CD14-positive monocyte (primary cell): ENCODE results near the gene TSPAN5. TPM values are rescaled to one million over a fixed set of nuclear protein-coding genes. Genes with fewer than 3 reads are reported as not detected.

Experiments
- DNase-seq, 3 donors: peaks; one replicate each; pipeline ENCODE4 v3.0.0-alpha.2; 2011 to 2022
- H2AFZ ChIP-seq: 2 replicates; pipeline ENCODE4 v1.6.0; 2012; ENCODE audit warnings: mild to moderate bottlenecking, low read depth, low read length, inconsistent platforms; ENCODE audit not compliant: insufficient read depth, poor library complexity, severe bottlenecking
- H3K27ac ChIP-seq, 2 donors: 1 replicate in 1 of 2; 2 replicates in 1 of 2; pipeline ENCODE4 v1.5.1; 2012 to 2013; ENCODE audit warnings: low read length in 2 of 2, control low read depth in 1 of 2, inconsistent platforms in 1 of 2, low read depth in 1 of 2, mild to moderate bottlenecking in 1 of 2
- H3K27me3 ChIP-seq, 2 donors: one replicate each; pipeline versions ENCODE4 v1.6.0 to v1.6.1; 2011 to 2013; ENCODE audit warnings: low read length in 2 of 2; ENCODE audit not compliant: control insufficient read depth in 2 of 2, insufficient read depth in 2 of 2
- H3K36me3 ChIP-seq, 2 donors: replicated peaks in 1 of 2; 1 replicate in 1 of 2; 2 replicates in 1 of 2; pipeline versions ENCODE4 v1.5.1 to v1.6.1; 2012 to 2013; ENCODE audit warnings: low read length in 2 of 2, control low read depth in 1 of 2, inconsistent platforms in 1 of 2, mild to moderate bottlenecking in 1 of 2; ENCODE audit not compliant: insufficient read depth in 2 of 2, control insufficient read depth in 1 of 2
- H3K4me1 ChIP-seq, 2 donors: 1 replicate in 1 of 2; 2 replicates in 1 of 2; pipeline versions ENCODE4 v1.5.1 to v1.6.1; 2012 to 2013; ENCODE audit warnings: low read length in 2 of 2, control low read depth in 1 of 2, inconsistent platforms in 1 of 2, mild to moderate bottlenecking in 1 of 2, moderate library complexity in 1 of 2; ENCODE audit not compliant: insufficient read depth in 2 of 2, control insufficient read depth in 1 of 2
- H3K4me2 ChIP-seq: replicated peaks from 2 replicates; pipeline ENCODE3; 2012; ENCODE audit warnings: low read length, moderate library complexity, mild to moderate bottlenecking; ENCODE audit not compliant: poor library complexity, severe bottlenecking; ENCODE audit errors: extremely low read depth
- H3K4me3 ChIP-seq, 3 experiments: fragments of 200-600 bp in 1 of 3; sonication (generic) in 1 of 3; replicated peaks in 1 of 3; 1 replicate in 2 of 3; 2 replicates in 1 of 3; pipeline ENCODE4 v1.5.1; 2011 to 2013; ENCODE audit warnings: low read length in 3 of 3, mild to moderate bottlenecking in 3 of 3, control low read depth in 2 of 3, low read depth in 2 of 3, inconsistent platforms in 1 of 3, moderate library complexity in 1 of 3
- H3K79me2 ChIP-seq: 2 replicates; pipeline ENCODE4 v1.6.0; 2012; ENCODE audit warnings: mild to moderate bottlenecking, control low read depth, inconsistent platforms, low read length, moderate library complexity; ENCODE audit not compliant: insufficient read depth
- H3K9ac ChIP-seq: 2 replicates; pipeline ENCODE4 v1.6.0; 2017; ENCODE audit warnings: low read length, mild to moderate bottlenecking; ENCODE audit not compliant: insufficient read depth, poor library complexity, severe bottlenecking
- H3K9me3 ChIP-seq, 2 donors: replicated peaks in 1 of 2; 1 replicate in 1 of 2; 2 replicates in 1 of 2; pipeline versions ENCODE4 v1.5.1 to v1.6.1; 2012 to 2013; ENCODE audit warnings: low read length in 2 of 2, control low read depth in 1 of 2; ENCODE audit not compliant: control insufficient read depth in 1 of 2, insufficient read depth in 1 of 2
- H4K20me1 ChIP-seq: 2 replicates; pipeline ENCODE4 v1.6.0; 2012; ENCODE audit warnings: mild to moderate bottlenecking, low read length, control low read depth, moderate library complexity; ENCODE audit not compliant: insufficient read depth
- H3K27ac Mint-ChIP-seq, 7 donors: one replicate each; pipeline ENCODE4 v1.8.0; 2020; ENCODE audit warnings: mild to moderate bottlenecking in 7 of 7, mixed read lengths in 7 of 7, moderate library complexity in 6 of 7, inconsistent platforms in 2 of 7
- H3K27me3 Mint-ChIP-seq, 3 donors: one replicate each; pipeline ENCODE4 v1.8.0; 2021 to 2022; ENCODE audit warnings: low read depth in 3 of 3, mild to moderate bottlenecking in 3 of 3, mixed read lengths in 3 of 3, moderate library complexity in 3 of 3, inconsistent platforms in 1 of 3
- H3K36me3 Mint-ChIP-seq, 2 donors: one replicate each; pipeline ENCODE4 v1.8.0; 2020; ENCODE audit warnings: mixed read lengths in 2 of 2, inconsistent platforms in 1 of 2, mild to moderate bottlenecking in 1 of 2
- H3K4me1 Mint-ChIP-seq: one replicate; pipeline ENCODE4 v1.8.0; 2020; ENCODE audit warnings: mild to moderate bottlenecking, mixed read lengths
- H3K4me3 Mint-ChIP-seq, 2 donors: one replicate each; pipeline ENCODE4 v1.8.0; 2020; ENCODE audit warnings: mild to moderate bottlenecking in 2 of 2, mixed read lengths in 2 of 2, moderate library complexity in 1 of 2
- H3K9me3 Mint-ChIP-seq, 7 donors: one replicate each; pipeline ENCODE4 v1.8.0; 2020 to 2022; ENCODE audit warnings: mixed read lengths in 7 of 7, mild to moderate bottlenecking in 6 of 7, moderate library complexity in 6 of 7, inconsistent platforms in 2 of 7
- WGBS: methylation state at CpG from one replicate; pipeline ENCODE4 v1.1.5; 2013; ENCODE audit warnings: missing lambda C conversion rate; ENCODE audit not compliant: insufficient coverage; 5-methylcytosine and 5-hydroxymethylcytosine counted together
- intact Hi-C, 2 donors: fragments of 100-400 bp; cut with micrococcal nuclease; formaldehyde crosslinking; loops; one replicate each; pipeline versions ENCODE4 v1.15.0 to v1.15.1; 2023
- polyA plus RNA-seq, 3 donors: library from polyadenylated mRNA; depleted of rRNA in 1 of 3; unstranded in 2 of 3; stranded (reverse) in 1 of 3; fragments of 300-500 nt in 2 of 3; fragments of >200 nt in 1 of 3; fragmentation: Illumina TruSeq in 2 of 3; gene quantifications; 1 replicate in 2 of 3; 2 replicates in 1 of 3; pipeline ENCODE4 v1.2.3, GENCODE V29; 2012 to 2021
- TF ChIP-seq, protein P1 (sequence below): fragments of 200-600 bp; IDR thresholded peaks from one replicate; pipeline ENCODE4 v1.8.0; 2022; ENCODE audit warnings: antibody characterized with exemption, mild to moderate bottlenecking

The TSPAN5 gene
- polyA plus RNA-seq, 3 donors, result 0.09 to 1.1 (median 0.13) TPM

DNA sequence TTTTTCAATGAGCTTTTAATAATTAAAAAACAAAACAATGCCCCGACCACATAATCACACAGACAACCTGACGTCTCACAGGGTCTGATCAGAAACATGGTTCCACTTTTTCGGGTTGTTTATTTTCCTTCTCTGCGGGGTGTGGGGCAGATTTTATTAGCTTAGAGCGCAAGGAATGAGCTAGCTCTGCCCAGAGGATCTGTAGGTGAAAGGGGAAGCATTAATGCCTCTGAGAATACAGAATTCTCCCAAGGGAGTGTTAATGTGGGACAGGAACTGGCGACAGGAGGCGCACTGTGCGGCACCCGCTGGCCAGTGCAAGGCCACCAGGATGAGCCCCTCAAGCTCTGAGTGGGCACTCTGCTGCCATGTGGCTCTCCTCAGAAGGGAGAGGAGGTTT lies 181.5 kb downstream of the TSPAN5 start:
- TF ChIP-seq, protein P1, sequence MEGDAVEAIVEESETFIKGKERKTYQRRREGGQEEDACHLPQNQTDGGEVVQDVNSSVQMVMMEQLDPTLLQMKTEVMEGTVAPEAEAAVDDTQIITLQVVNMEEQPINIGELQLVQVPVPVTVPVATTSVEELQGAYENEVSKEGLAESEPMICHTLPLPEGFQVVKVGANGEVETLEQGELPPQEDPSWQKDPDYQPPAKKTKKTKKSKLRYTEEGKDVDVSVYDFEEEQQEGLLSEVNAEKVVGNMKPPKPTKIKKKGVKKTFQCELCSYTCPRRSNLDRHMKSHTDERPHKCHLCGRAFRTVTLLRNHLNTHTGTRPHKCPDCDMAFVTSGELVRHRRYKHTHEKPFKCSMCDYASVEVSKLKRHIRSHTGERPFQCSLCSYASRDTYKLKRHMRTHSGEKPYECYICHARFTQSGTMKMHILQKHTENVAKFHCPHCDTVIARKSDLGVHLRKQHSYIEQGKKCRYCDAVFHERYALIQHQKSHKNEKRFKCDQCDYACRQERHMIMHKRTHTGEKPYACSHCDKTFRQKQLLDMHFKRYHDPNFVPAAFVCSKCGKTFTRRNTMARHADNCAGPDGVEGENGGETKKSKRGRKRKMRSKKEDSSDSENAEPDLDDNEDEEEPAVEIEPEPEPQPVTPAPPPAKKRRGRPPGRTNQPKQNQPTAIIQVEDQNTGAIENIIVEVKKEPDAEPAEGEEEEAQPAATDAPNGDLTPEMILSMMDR, result no peak
- Mint-ChIP-seq H3K27me3 (peaks cover 0 to 3% (median 0%) of the 10 kb centered on the region in 3 donors), H3K4me1 (peaks cover 6% of the 10 kb centered on the region), H3K36me3 (peaks cover 0 to 3% of the 10 kb centered on the region in 2 donors), H3K27ac (no peak overlapping the region), H3K4me3 (no peak overlapping the region), H3K9me3 (peaks cover 6 to 14% (median 12%) of the 10 kb centered on the region in 7 donors)
- no peaks in the 10 kb centered on the region for H4K20me1 ChIP-seq
- no peak overlapping the region for H3K4me3 ChIP-seq
- H3K36me3 ChIP-seq, result no peaks in the 10 kb centered on the region
- no peak overlapping the region for H3K4me2 ChIP-seq
- H3K4me1 ChIP-seq, result no peaks in the 10 kb centered on the region
- no peak overlapping the region for H2AFZ ChIP-seq
- intact Hi-C loops, result no loop called here
- no peaks in the 10 kb centered on the region for H3K79me2 ChIP-seq
- H3K27ac ChIP-seq, result no peak overlapping the region
- 100% methylated on average over 5 of the region's 9 CpGs for WGBS
- no peak overlapping the region for H3K9ac ChIP-seq
- no peaks in the 10 kb centered on the region for H3K27me3 ChIP-seq
- no peak for DNase-seq
- H3K9me3 ChIP-seq, result peaks cover 0 to 10% of the 10 kb centered on the region in 2 donors

DNA sequence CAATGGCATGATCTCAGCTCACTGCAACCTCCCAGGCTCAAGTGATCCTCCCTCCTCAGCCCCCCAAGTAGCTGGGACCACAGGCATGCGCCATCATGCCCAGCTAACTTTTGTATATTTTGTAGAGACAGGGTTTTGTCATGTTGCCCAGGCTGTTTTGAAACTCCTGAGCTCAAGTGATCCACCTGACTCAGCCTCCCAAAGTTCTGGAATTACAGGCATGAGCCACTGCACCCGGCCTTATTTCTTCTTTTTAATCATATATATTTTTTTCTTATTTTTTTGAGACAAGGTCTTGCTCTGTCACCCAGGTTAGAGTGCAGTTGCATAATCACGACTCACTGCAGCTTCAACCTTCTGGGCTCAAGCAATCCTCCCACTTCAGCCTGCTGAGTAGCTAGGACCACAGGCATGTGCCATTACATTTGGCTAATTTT lies 184.0 kb downstream of the TSPAN5 start:
- Histone ChIP-seq H3K27ac (no peak overlapping the region), H3K4me2 (no peak overlapping the region), H3K79me2 (no peaks in the 10 kb centered on the region), H3K4me1 (no peaks in the 10 kb centered on the region), H3K4me3 (no peak overlapping the region), H4K20me1 (no peaks in the 10 kb centered on the region), H3K27me3 (no peaks in the 10 kb centered on the region), H2AFZ (no peak overlapping the region), H3K9ac (no peak overlapping the region), H3K36me3 (no peaks in the 10 kb centered on the region), H3K9me3 (peaks cover 0 to 12% of the 10 kb centered on the region in 2 donors)
- Mint-ChIP-seq H3K4me3 (no peak overlapping the region), H3K27me3 (no peaks in the 10 kb centered on the region), H3K4me1 (peaks cover 6% of the 10 kb centered on the region), H3K36me3 (peaks cover 0 to 3% of the 10 kb centered on the region in 2 donors), H3K9me3 (peaks cover 8 to 14% (median 14%) of the 10 kb centered on the region in 7 donors), H3K27ac (no peak overlapping the region)
- TF ChIP-seq, protein P1, result no peak
- intact Hi-C loops, result no loop called here
- DNase-seq, result no peak
- 83% methylated on average over 1 of the region's 3 CpGs for WGBS
